HUES48 (cell line): ENCODE data around the gene DHRS7B.

ENCODE experiments used
- H3K27ac ChIP-seq: one replicate; pipeline ENCODE4 v1.7.0; 2013; ENCODE audit warnings: low read depth, low read length, inconsistent platforms
- H3K27me3 ChIP-seq: 2 replicates; pipeline ENCODE4 v1.6.1; 2013; ENCODE audit warnings: mild to moderate bottlenecking, low read length; ENCODE audit not compliant: control insufficient read depth, insufficient read depth
- H3K36me3 ChIP-seq: 2 replicates; pipeline ENCODE4 v1.6.1; 2013; ENCODE audit warnings: low read length; ENCODE audit not compliant: control insufficient read depth, insufficient read depth
- H3K4me1 ChIP-seq: 2 replicates; pipeline ENCODE4 v1.6.1; 2013; ENCODE audit warnings: mild to moderate bottlenecking, low read length; ENCODE audit not compliant: control insufficient read depth, insufficient read depth
- H3K4me3 ChIP-seq: 2 replicates; pipeline ENCODE4 v1.5.1; 2013; ENCODE audit warnings: mild to moderate bottlenecking, low read depth, low read length
- H3K9ac ChIP-seq: 2 replicates; pipeline ENCODE4 v1.6.1; 2013; ENCODE audit warnings: mild to moderate bottlenecking, low read depth, low read length, moderate library complexity
- H3K9me3 ChIP-seq: 2 replicates; pipeline ENCODE4 v1.6.1; 2013; ENCODE audit warnings: low read length; ENCODE audit not compliant: control insufficient read depth, insufficient read depth

DHRS7B gene

GRCh38 chr17:21160401-21160800 is 33.6 kb downstream of the DHRS7B start:
- Histone ChIP-seq H3K36me3 (no peaks in the 10 kb centered on the region), H3K4me3 (no peak overlapping the region), H3K9me3 (peaks cover 5% of the 10 kb centered on the region; the same call in 1 of the 2 replicates), H3K9ac (no peak overlapping the region), H3K4me1 (no peaks in the 10 kb centered on the region), H3K27ac (no peak overlapping the region), H3K27me3 (no peaks in the 10 kb centered on the region)

- Histone ChIP-seq H3K27ac (no peak overlapping the region), H3K9ac (no peak overlapping the region)
Measured at GRCh38 chr17:21161498-21162393, 35.0 kb downstream of the DHRS7B start.

GRCh38 chr17:21162394-21162775 is 35.6 kb downstream of the DHRS7B start:
- H3K36me3 ChIP-seq: no peaks in the 10 kb centered on the region
- no peaks in the 10 kb centered on the region for H3K4me1 ChIP-seq
- no peak overlapping the region for H3K27ac ChIP-seq
- H3K9ac ChIP-seq: no peak overlapping the region
- H3K27me3 ChIP-seq: no peaks in the 10 kb centered on the region
- no peaks in the 10 kb centered on the region for H3K9me3 ChIP-seq
- no peak overlapping the region for H3K4me3 ChIP-seq

More at GRCh38 chr17:21161498-21162393, 35.0 kb downstream of the DHRS7B start:
- Histone ChIP-seq H3K36me3 (no peaks in the 10 kb centered on the region), H3K27me3 (no peaks in the 10 kb centered on the region), H3K9me3 (no peaks in the 10 kb centered on the region), H3K4me1 (no peaks in the 10 kb centered on the region), H3K4me3 (no peak overlapping the region)

GRCh38 chr17:21163101-21163500 is 36.3 kb downstream of the DHRS7B start:
- no peak overlapping the region for H3K27ac ChIP-seq
- H3K36me3 ChIP-seq: no peaks in the 10 kb centered on the region
- H3K4me3 ChIP-seq: no peak overlapping the region
- no peak overlapping the region for H3K9ac ChIP-seq
- H3K4me1 ChIP-seq: no peaks in the 10 kb centered on the region
- no peaks in the 10 kb centered on the region for H3K27me3 ChIP-seq
- no peaks in the 10 kb centered on the region for H3K9me3 ChIP-seq

GRCh38 chr17:21164216-21164615 is 37.5 kb downstream of the DHRS7B start:
- Histone ChIP-seq H3K36me3 (no peaks in the 10 kb centered on the region), H3K4me1 (no peaks in the 10 kb centered on the region), H3K9ac (no peak overlapping the region), H3K9me3 (no peaks in the 10 kb centered on the region), H3K27ac (no peak overlapping the region), H3K27me3 (no peaks in the 10 kb centered on the region), H3K4me3 (no peak overlapping the region)

GRCh38 chr17:21164620-21165019 is 37.9 kb downstream of the DHRS7B start:
- no peaks in the 10 kb centered on the region for H3K4me1 ChIP-seq

GRCh38 chr17:21165922-21166594 is 39.3 kb downstream of the DHRS7B start:
- H3K4me1 ChIP-seq: no peaks in the 10 kb centered on the region
- no peak overlapping the region for H3K9ac ChIP-seq
- H3K36me3 ChIP-seq: no peaks in the 10 kb centered on the region
- H3K4me3 ChIP-seq: no peak overlapping the region
- no peaks in the 10 kb centered on the region for H3K9me3 ChIP-seq
- no peak overlapping the region for H3K27ac ChIP-seq
- H3K27me3 ChIP-seq: no peaks in the 10 kb centered on the region

More at GRCh38 chr17:21164620-21165019, 37.9 kb downstream of the DHRS7B start:
- Histone ChIP-seq H3K27me3 (no peaks in the 10 kb centered on the region), H3K9ac (no peak overlapping the region), H3K36me3 (no peaks in the 10 kb centered on the region), H3K9me3 (no peaks in the 10 kb centered on the region), H3K27ac (no peak overlapping the region), H3K4me3 (no peak overlapping the region)

- Histone ChIP-seq H3K9ac (no peak overlapping the region), H3K4me1 (no peaks in the 10 kb centered on the region), H3K4me3 (no peak overlapping the region), H3K9me3 (no peaks in the 10 kb centered on the region), H3K36me3 (no peaks in the 10 kb centered on the region), H3K27ac (no peak overlapping the region), H3K27me3 (no peaks in the 10 kb centered on the region)
Measured at GRCh38 chr17:21166595-21167210, 39.9 kb downstream of the DHRS7B start.

GRCh38 chr17:21167303-21167702 is 40.5 kb downstream of the DHRS7B start:
- Histone ChIP-seq H3K9ac (no peak overlapping the region), H3K27ac (no peak overlapping the region), H3K9me3 (no peaks in the 10 kb centered on the region), H3K4me3 (no peak overlapping the region), H3K36me3 (no peaks in the 10 kb centered on the region), H3K27me3 (no peaks in the 10 kb centered on the region), H3K4me1 (no peaks in the 10 kb centered on the region)

- no peaks in the 10 kb centered on the region for H3K4me1 ChIP-seq
- H3K4me3 ChIP-seq: no peak overlapping the region
- H3K36me3 ChIP-seq: peaks cover 11% of the 10 kb centered on the region; the same call in 1 of the 2 replicates
- no peaks in the 10 kb centered on the region for H3K9me3 ChIP-seq
- H3K27ac ChIP-seq: no peak overlapping the region
- H3K27me3 ChIP-seq: no peaks in the 10 kb centered on the region
- H3K9ac ChIP-seq: no peak overlapping the region
Measured at GRCh38 chr17:21168555-21168865, 41.7 kb downstream of the DHRS7B start.

- no peak overlapping the region for H3K9ac ChIP-seq
- H3K4me1 ChIP-seq: no peaks in the 10 kb centered on the region
- H3K27me3 ChIP-seq: no peaks in the 10 kb centered on the region
- H3K4me3 ChIP-seq: no peak overlapping the region
- H3K9me3 ChIP-seq: no peaks in the 10 kb centered on the region
- peaks cover 15% of the 10 kb centered on the region; the same call in 1 of the 2 replicates for H3K36me3 ChIP-seq
- no peak overlapping the region for H3K27ac ChIP-seq
Measured at GRCh38 chr17:21169496-21169895, 42.7 kb downstream of the DHRS7B start.
